Adrenal gland (tissue), 12 donors: ENCODE data around the gene NDUFAF3. TPM values are rescaled to one million over a fixed set of nuclear protein-coding genes. Genes with fewer than 3 reads are reported as not detected.

Experiments
- DNase-seq, 7 donors: peaks; one replicate each; pipeline ENCODE4 v3.0.0-alpha.2; 2019 to 2020
- H3K27ac ChIP-seq, 5 donors: fragments of 200-600 bp; sonication (generic) in 4 of 5; 1 replicate in 3 of 5; 2 replicates in 2 of 5; pipeline versions ENCODE4 v1.5.1 to v1.8.0; 2016 to 2020; ENCODE audit warnings: mild to moderate bottlenecking in 1 of 5
- H3K27me3 ChIP-seq: fragments of 200-600 bp; 2 replicates; pipeline ENCODE4 v1.8.0; 2021
- H3K36me3 ChIP-seq, 2 donors: fragments of 200-600 bp; replicated peaks in 1 of 2; 1 replicate in 1 of 2; 2 replicates in 1 of 2; pipeline versions ENCODE4 v1.5.1 to v1.8.0; 2018 to 2022
- H3K4me1 ChIP-seq, 2 donors: fragments of 200-600 bp; replicated peaks in 1 of 2; 1 replicate in 1 of 2; 2 replicates in 1 of 2; pipeline versions ENCODE4 v1.5.1 to v1.8.0; 2018 to 2021
- H3K4me3 ChIP-seq, 4 donors: fragments of 200-600 bp; sonication (generic) in 3 of 4; one replicate each; pipeline ENCODE4 v1.5.1; 2016 to 2018
- H3K9me3 ChIP-seq, 3 donors: fragments of 200-600 bp; sonication (generic) in 1 of 3; replicated peaks in 1 of 3; 1 replicate in 2 of 3; 2 replicates in 1 of 3; pipeline versions ENCODE4 v1.5.1 to v1.8.0; 2016 to 2021
- CTCF ChIP-seq, 6 experiments: fragments of 450-650 bp in 4 of 6; fragments of 200-600 bp in 2 of 6; sonication (generic) in 1 of 6; IDR thresholded peaks; 1 replicate in 5 of 6; 2 replicates in 1 of 6; pipeline versions ENCODE4 v1.5.1 to v1.8.0; 2016 to 2021; ENCODE audit warnings: antibody characterized with exemption in 6 of 6, mild to moderate bottlenecking in 2 of 6, moderate library complexity in 1 of 6
- POLR2A ChIP-seq, 2 donors: fragments of 450-650 bp; IDR thresholded peaks; one replicate each; pipeline ENCODE4 v1.6.1; 2017; ENCODE audit warnings: antibody characterized with exemption in 2 of 2, mild to moderate bottlenecking in 2 of 2, moderate library complexity in 1 of 2
- WGBS, 4 donors: extraction: QIAGEN DNeasy Blood & Tissue Kit in 2 of 4; methylation state at CpG; one replicate each; pipeline versions ENCODE4 v1.1.5 to v1.1.7; 2013 to 2017; 5-methylcytosine and 5-hydroxymethylcytosine counted together
- intact Hi-C, 2 donors: fragments of 100-400 bp; cut with DNase I; formaldehyde crosslinking; loops; one replicate each; pipeline versions ENCODE4 v1.14.1 to v1.15.0; 2022 to 2023
- polyA plus RNA-seq, 3 donors: library from polyadenylated mRNA; stranded (reverse); fragments of 200-250 nt in 2 of 3; fragments of 350-450 nt in 1 of 3; fragmentation: Illumina TruSeq in 1 of 3; extraction: RNeasy Lipid Tissue Mini Kit (QIAGEN cat#74804) in 1 of 3; gene quantifications; one replicate each; pipeline ENCODE4 v1.2.3, GENCODE V29; 2013 to 2014
- total RNA-seq, 9 donors: library from RNA; depleted of rRNA in 4 of 9; stranded (reverse); fragments of >200 nt in 4 of 9; fragments of 120-200 nt in 1 of 9; fragmentation: NEBNext Ultra II Directional in 1 of 9; extraction: Animal tissue kit (Norgen Biotek cat#: 25700) in 1 of 9; gene quantifications; one replicate each; pipeline versions ENCODE4 v1.1.0 to v1.2.4, GENCODE V29; 2013 to 2023
- donor health status: healthy with polysubstance abuse.
- donor health status: Bipolar disorder and iron deficiency.
- donor health status: DM: yes; HTN: yes; CAD: no.
- donor health status: DM: no; HTN: no; CAD: no.
- donor health status: DM: no; HTN: no; CAD: no.
- donor health status: DM: yes; HTN: yes; CAD: no.

Gene NDUFAF3
- total and polyA plus RNA-seq, 12 donors: 87.2 to 578 (median 173) TPM

GRCh38 chr3:48983096-48983495 is 38.8 kb upstream of the NDUFAF3 start:
- Histone ChIP-seq H3K9me3 (no peaks in the 10 kb centered on the region), H3K4me3 (no peak overlapping the region), H3K27ac (no peak overlapping the region), H3K36me3 (peaks cover 0 to 57% of the 10 kb centered on the region in 2 donors), H3K27me3 (no peaks in the 10 kb centered on the region), H3K4me1 (no peaks in the 10 kb centered on the region)
- DNase-seq: no peak
- WGBS, 4 donors: 94 to 100% (median 96%) methylated on average over 1 to 4 of the region's 4 CpGs
- TF ChIP-seq POLR2A (IDR thresholded peaks at IDR 0.05) (no peak), CTCF (IDR thresholded peaks at IDR 0.05) (no peak)
- intact Hi-C loops: no loop called here

- DNase-seq: no peak
- H3K9me3 ChIP-seq: no peaks in the 10 kb centered on the region
- peaks cover 8 to 12% of the 10 kb centered on the region in 2 donors for H3K4me1 ChIP-seq
- peaks cover 0 to 45% of the 10 kb centered on the region in 2 donors for H3K36me3 ChIP-seq
- H3K4me3 ChIP-seq: no peak overlapping the region
- intact Hi-C loops: no loop called here
- H3K27me3 ChIP-seq: no peaks in the 10 kb centered on the region
- no peak overlapping the region for H3K27ac ChIP-seq
- TF ChIP-seq CTCF (IDR thresholded peaks at IDR 0.05): no peak
Measured at GRCh38 chr3:48984663-48985062, 37.3 kb upstream of the NDUFAF3 start.

GRCh38 chr3:48985831-48986376 is 36.0 kb upstream of the NDUFAF3 start:
- no peaks in the 10 kb centered on the region for H3K9me3 ChIP-seq
- no peaks in the 10 kb centered on the region for H3K27me3 ChIP-seq
- 90 to 93% (median 93%) methylated on average over 7 of the region's 7 CpGs for WGBS, 4 donors
- DNase-seq: no peak
- peaks cover 0 to 33% of the 10 kb centered on the region in 2 donors for H3K36me3 ChIP-seq
- H3K4me1 ChIP-seq: peaks cover 9 to 13% of the 10 kb centered on the region in 2 donors
- TF ChIP-seq POLR2A (IDR thresholded peaks at IDR 0.05): no peak
- no peak for TF ChIP-seq CTCF (IDR thresholded peaks at IDR 0.05)
- H3K4me3 ChIP-seq: no peak overlapping the region
- H3K27ac ChIP-seq: no peak overlapping the region
- intact Hi-C loops: no loop called here

- peak overlapping the region; percentile 65 to 99 (median 89) for H3K27ac ChIP-seq
- no peaks in the 10 kb centered on the region for H3K9me3 ChIP-seq
- H3K36me3 ChIP-seq: peaks cover 0 to 1% of the 10 kb centered on the region in 2 donors
- TF ChIP-seq CTCF (IDR thresholded peaks at IDR 0.05): no peak
- no peak for TF ChIP-seq POLR2A (IDR thresholded peaks at IDR 0.05)
- H3K4me3 ChIP-seq: peak overlapping the region in 3 of 4 donors; percentile 31 to 91 (median 71)
- WGBS, 4 donors: 2 to 13% (median 2%) methylated on average over 7 to 21 of the region's 21 CpGs
- peak in 3 of 7 donors; percentile 19 to 73 (median 44) for DNase-seq
- no peaks in the 10 kb centered on the region for H3K27me3 ChIP-seq
- intact Hi-C loops: no loop called here
- peaks cover 15 to 25% of the 10 kb centered on the region in 2 donors for H3K4me1 ChIP-seq
Measured at GRCh38 chr3:48989126-48989795, 32.7 kb upstream of the NDUFAF3 start.
